ENCODE data around the gene STK38L.

STK38L gene

GRCh38 chr12:27279826-27280225 is 35.7 kb downstream of the STK38L start:
- no peak for DNase-seq

GRCh38 chr12:27280412-27280811 is 36.3 kb downstream of the STK38L start:
- DNase-seq, result no peak

GRCh38 chr12:27282754-27283153 is 38.7 kb downstream of the STK38L start:
- no peak for DNase-seq

- no peak for DNase-seq
Measured at GRCh38 chr12:27284021-27284420, 39.9 kb downstream of the STK38L start.

GRCh38 chr12:27284751-27285150 is 40.7 kb downstream of the STK38L start:
- no peak for DNase-seq

GRCh38 chr12:27285403-27285802 is 41.3 kb downstream of the STK38L start:
- no peak for DNase-seq

- DNase-seq, result no peak
Measured at GRCh38 chr12:27289414-27289813, 45.3 kb downstream of the STK38L start.

GRCh38 chr12:27290501-27291168 is 46.5 kb downstream of the STK38L start:
- no peak for DNase-seq

GRCh38 chr12:27291862-27292261 is 47.8 kb downstream of the STK38L start:
- DNase-seq, result no peak

GRCh38 chr12:27292718-27293117 is 48.6 kb downstream of the STK38L start:
- no peak for DNase-seq

- no peak for DNase-seq
Measured at GRCh38 chr12:27293463-27293862, 49.4 kb downstream of the STK38L start.

GRCh38 chr12:27296674-27297073 is 52.6 kb downstream of the STK38L start:
- no peak for DNase-seq

- DNase-seq, result no peak
Measured at GRCh38 chr12:27297566-27297965, 53.5 kb downstream of the STK38L start.

- no peak for DNase-seq
Measured at GRCh38 chr12:27299102-27299501, 55.0 kb downstream of the STK38L start.

- DNase-seq, result no peak
Measured at GRCh38 chr12:27300226-27300625, 56.1 kb downstream of the STK38L start.

GRCh38 chr12:27303139-27304111 is 59.3 kb downstream of the STK38L start:
- DNase-seq, result no peak

- no peak for DNase-seq
Measured at GRCh38 chr12:27304856-27305255, 60.8 kb downstream of the STK38L start.

GRCh38 chr12:27305673-27306456 is 61.8 kb downstream of the STK38L start:
- no peak for DNase-seq

- DNase-seq, result no peak
Measured at GRCh38 chr12:27309293-27309994, 65.4 kb downstream of the STK38L start.

GRCh38 chr12:27309995-27310315 is 65.9 kb downstream of the STK38L start:
- DNase-seq, result no peak

GRCh38 chr12:27316947-27317346 is 72.9 kb downstream of the STK38L start:
- DNase-seq, result no peak

- DNase-seq, result no peak
Measured at GRCh38 chr12:27319409-27319808, 75.3 kb downstream of the STK38L start.

- no peak for DNase-seq
Measured at GRCh38 chr12:27319848-27320247, 75.8 kb downstream of the STK38L start.
